H9 (cell line): ENCODE results near the gene MGP. TPM values are rescaled to one million over a fixed set of nuclear protein-coding genes. Genes with fewer than 3 reads are reported as not detected.

Experiments
- DNase-seq: peaks from one replicate; pipeline ENCODE4 v3.0.0-alpha.2; 2017
- H2AFZ ChIP-seq: one replicate; pipeline ENCODE4 v1.6.1; 2013; ENCODE audit warnings: mild to moderate bottlenecking, low read length, control low read depth, moderate library complexity
- H2AK5ac ChIP-seq: 2 replicates; pipeline ENCODE4 v1.6.1; 2013; ENCODE audit warnings: low read length, control low read depth, mixed read lengths; ENCODE audit not compliant: insufficient read length
- H2BK120ac ChIP-seq: one replicate; pipeline ENCODE4 v1.6.1; 2013; ENCODE audit warnings: low read depth, mild to moderate bottlenecking, low read length, control low read depth, inconsistent platforms; ENCODE audit not compliant: poor library complexity, severe bottlenecking
- H2BK12ac ChIP-seq: 2 replicates; pipeline ENCODE4 v1.6.1; 2013; ENCODE audit warnings: low read length, control low read depth, mixed read lengths, low read depth; ENCODE audit not compliant: insufficient read length
- H2BK15ac ChIP-seq: 2 replicates; pipeline ENCODE4 v1.6.1; 2013; ENCODE audit warnings: low read depth, low read length, control low read depth
- H2BK20ac ChIP-seq: one replicate; pipeline ENCODE4 v1.6.1; 2013; ENCODE audit warnings: low read depth, mild to moderate bottlenecking, low read length, control low read depth, inconsistent platforms; ENCODE audit not compliant: poor library complexity, severe bottlenecking
- H2BK5ac ChIP-seq: 2 replicates; pipeline ENCODE4 v1.6.1; 2013; ENCODE audit warnings: low read length, control low read depth, mixed read lengths; ENCODE audit not compliant: insufficient read length
- H3K14ac ChIP-seq: 2 replicates; pipeline ENCODE4 v1.6.1; 2013; ENCODE audit warnings: low read length, control low read depth; ENCODE audit not compliant: insufficient read depth
- H3K18ac ChIP-seq: 2 replicates; pipeline ENCODE4 v1.6.1; 2013; ENCODE audit warnings: low read depth, mild to moderate bottlenecking, mixed read lengths, low read length, control low read depth; ENCODE audit not compliant: insufficient read length
- H3K23ac ChIP-seq: 2 replicates; pipeline ENCODE4 v1.6.1; 2013; ENCODE audit warnings: low read length, control low read depth, mixed read lengths, low read depth; ENCODE audit not compliant: insufficient read length
- H3K23me2 ChIP-seq: 2 replicates; pipeline ENCODE4 v1.6.1; 2013; ENCODE audit warnings: low read depth, mild to moderate bottlenecking, mixed read lengths, low read length, control low read depth; ENCODE audit not compliant: insufficient read length, poor library complexity, severe bottlenecking
- H3K27ac ChIP-seq: 2 replicates; pipeline ENCODE4 v1.5.1; 2013; ENCODE audit warnings: low read length, control low read depth, mixed read lengths, low read depth; ENCODE audit not compliant: insufficient read length
- H3K27me3 ChIP-seq: 2 replicates; pipeline ENCODE4 v1.6.1; 2013; ENCODE audit warnings: low read length, control low read depth, inconsistent platforms; ENCODE audit not compliant: insufficient read depth
- H3K4ac ChIP-seq: 2 replicates; pipeline ENCODE4 v1.6.1; 2013; ENCODE audit warnings: low read depth, mild to moderate bottlenecking, control low read depth, inconsistent platforms, low read length, moderate library complexity
- H3K4me1 ChIP-seq: 2 replicates; pipeline ENCODE4 v1.6.1; 2013; ENCODE audit warnings: low read length, control low read depth, inconsistent platforms; ENCODE audit not compliant: insufficient read depth
- H3K4me2 ChIP-seq: 2 replicates; pipeline ENCODE4 v1.6.1; 2013; ENCODE audit warnings: low read length, control low read depth, mixed read lengths; ENCODE audit not compliant: insufficient read length, insufficient read depth
- H3K56ac ChIP-seq: 2 replicates; pipeline ENCODE4 v1.6.1; 2013; ENCODE audit warnings: low read depth, mild to moderate bottlenecking, mixed read lengths, low read length, control low read depth; ENCODE audit not compliant: insufficient read length
- H3K79me1 ChIP-seq: 2 replicates; pipeline ENCODE4 v1.6.1; 2013; ENCODE audit warnings: low read depth, mild to moderate bottlenecking, moderate library complexity, low read length, control low read depth, inconsistent platforms; ENCODE audit not compliant: insufficient read depth, poor library complexity, severe bottlenecking
- H3K79me2 ChIP-seq: 2 replicates; pipeline ENCODE4 v1.6.1; 2013; ENCODE audit warnings: low read length, control low read depth, inconsistent platforms; ENCODE audit not compliant: insufficient read depth
- H3K9ac ChIP-seq: 2 replicates; pipeline ENCODE4 v1.6.1; 2013; ENCODE audit warnings: low read length, control low read depth, mixed read lengths; ENCODE audit not compliant: insufficient read length; ENCODE audit errors: extremely low read depth
- H3K9me3 ChIP-seq: one replicate; pipeline ENCODE4 v1.6.1; 2013; ENCODE audit warnings: low read depth, low read length, inconsistent platforms; ENCODE audit not compliant: control insufficient read depth
- H3T11ph ChIP-seq: one replicate; pipeline ENCODE4 v1.6.1; 2013; ENCODE audit warnings: mild to moderate bottlenecking, low read length, control low read depth, inconsistent platforms
- H4K20me1 ChIP-seq: one replicate; pipeline ENCODE4 v1.6.1; 2013; ENCODE audit not compliant: control insufficient read depth, insufficient read length, insufficient read depth
- H4K5ac ChIP-seq: 2 replicates; pipeline ENCODE4 v1.6.1; 2013; ENCODE audit warnings: low read depth, mild to moderate bottlenecking, mixed read lengths, low read length, control low read depth; ENCODE audit not compliant: insufficient read length
- H4K8ac ChIP-seq: replicated peaks from 2 replicates; pipeline ENCODE4 v1.6.1; 2013; ENCODE audit warnings: low read length, control low read depth, mixed read lengths, low read depth; ENCODE audit not compliant: insufficient read length
- H4K91ac ChIP-seq: 2 replicates; pipeline ENCODE4 v1.6.1; 2013; ENCODE audit warnings: low read depth, mild to moderate bottlenecking, moderate library complexity, mixed read lengths, low read length, control low read depth; ENCODE audit not compliant: insufficient read length
- H3K27ac Mint-ChIP-seq, 3 experiments: 2 replicates in 2 of 3; 3 replicates in 1 of 3; pipeline ENCODE4 v1.8.0; 2020 to 2021; ENCODE audit warnings: mixed read lengths in 3 of 3, mild to moderate bottlenecking in 1 of 3, moderate library complexity in 1 of 3
- H3K27me3 Mint-ChIP-seq: 2 replicates; pipeline ENCODE4 v1.8.0; 2021; ENCODE audit warnings: low read depth, mild to moderate bottlenecking, moderate library complexity, mixed read lengths
- H3K36me3 Mint-ChIP-seq, 3 experiments: 2 replicates in 2 of 3; 3 replicates in 1 of 3; pipeline ENCODE4 v1.8.0; 2020 to 2021; ENCODE audit warnings: low read depth in 3 of 3, mixed read lengths in 3 of 3; ENCODE audit not compliant: insufficient read depth in 1 of 3
- H3K4me1 Mint-ChIP-seq, 2 experiments: 2 replicates each; pipeline ENCODE4 v1.8.0; 2020; ENCODE audit warnings: mixed read lengths in 2 of 2
- H3K4me3 Mint-ChIP-seq, 2 experiments: 2 replicates in 1 of 2; 3 replicates in 1 of 2; pipeline ENCODE4 v1.8.0; 2020 to 2021; ENCODE audit warnings: mild to moderate bottlenecking in 2 of 2, mixed read lengths in 2 of 2, moderate library complexity in 1 of 2
- H3K9me3 Mint-ChIP-seq, 2 experiments: 2 replicates in 1 of 2; 3 replicates in 1 of 2; pipeline ENCODE4 v1.8.0; 2020; ENCODE audit warnings: mild to moderate bottlenecking in 2 of 2, mixed read lengths in 2 of 2, moderate library complexity in 1 of 2
- CTCF ChIP-seq: fragments of 200-600 bp; sonication (generic); conservative IDR thresholded peaks from 3 replicates; pipeline ENCODE4 v1.8.0; 2021; ENCODE audit warnings: antibody characterized with exemption, mild to moderate bottlenecking
- total RNA-seq: library from RNA; stranded (reverse); gene quantifications from 2 replicates; pipeline ENCODE4 v1.2.1, GENCODE V29; 2021

MGP gene
- total RNA-seq, 1 experiment from 2014 or later: not detected

DNA sequence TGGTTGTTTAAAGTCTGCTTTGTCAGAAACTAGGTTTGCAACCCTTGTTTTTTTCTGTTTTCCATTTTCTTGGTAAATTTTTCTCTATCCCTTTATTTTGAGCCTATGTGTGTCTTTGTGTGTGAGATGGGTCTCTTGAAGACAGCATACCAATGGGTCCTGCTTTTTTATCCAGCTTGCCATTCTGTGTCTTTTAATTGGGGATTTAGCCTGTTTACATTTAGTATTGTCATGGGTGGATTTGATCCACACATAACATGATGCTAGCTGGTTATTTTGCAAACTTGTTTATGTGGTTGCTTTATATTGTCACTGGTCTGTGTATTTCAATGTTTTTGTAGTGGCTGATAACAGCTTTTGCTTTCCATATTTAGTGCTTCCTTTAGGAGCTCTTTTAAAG lies 25.2 kb downstream of the MGP start:
- peaks cover 32 to 41% of the 10 kb centered on the region in 2 experiments for H3K9me3 Mint-ChIP-seq
- H3K4ac ChIP-seq: no peak overlapping the region

More for the DNA sequence above, 25.2 kb downstream of the MGP start:
- H2BK12ac ChIP-seq: no peak overlapping the region
- TF ChIP-seq CTCF: no peak
- H2AK5ac ChIP-seq: no peak overlapping the region
- H2BK5ac ChIP-seq: no peak overlapping the region
- no peaks in the 10 kb centered on the region; the same call in none of the 2 replicates for H3K27me3 Mint-ChIP-seq
- H3K27ac Mint-ChIP-seq: no peak overlapping the region
- H3K9me3 ChIP-seq: no peaks in the 10 kb centered on the region
- H3K79me2 ChIP-seq: no peaks in the 10 kb centered on the region
- no peak overlapping the region for H3K56ac ChIP-seq
- H3K4me2 ChIP-seq: no peak overlapping the region
- H4K91ac ChIP-seq: no peak overlapping the region
- H3T11ph ChIP-seq: no peak overlapping the region
- H2BK120ac ChIP-seq: no peak overlapping the region
- H4K20me1 ChIP-seq: no peaks in the 10 kb centered on the region
- no peaks in the 10 kb centered on the region for H3K4me1 ChIP-seq
- H3K36me3 Mint-ChIP-seq: peaks cover 4 to 15% (median 10%) of the 10 kb centered on the region in 3 experiments; a peak in 6 of 7 replicates
- DNase-seq: no peak
- H3K79me1 ChIP-seq: no peaks in the 10 kb centered on the region
- no peaks in the 10 kb centered on the region for H3K23me2 ChIP-seq
- H3K23ac ChIP-seq: no peak overlapping the region
- no peak overlapping the region for H4K8ac ChIP-seq
- no peak overlapping the region for H4K5ac ChIP-seq
- H3K4me1 Mint-ChIP-seq: no peaks in the 10 kb centered on the region
- H2AFZ ChIP-seq: no peak overlapping the region
- H2BK15ac ChIP-seq: no peak overlapping the region
- no peaks in the 10 kb centered on the region for H3K27me3 ChIP-seq
- H3K4me3 Mint-ChIP-seq: no peak overlapping the region
- H3K27ac ChIP-seq: no peak overlapping the region
- H3K14ac ChIP-seq: no peak overlapping the region
- no peak overlapping the region for H2BK20ac ChIP-seq
- H3K18ac ChIP-seq: no peak overlapping the region
- H3K9ac ChIP-seq: no peak overlapping the region
